ENCODE measurements around the gene MALAT1.

Gene MALAT1

DNA sequence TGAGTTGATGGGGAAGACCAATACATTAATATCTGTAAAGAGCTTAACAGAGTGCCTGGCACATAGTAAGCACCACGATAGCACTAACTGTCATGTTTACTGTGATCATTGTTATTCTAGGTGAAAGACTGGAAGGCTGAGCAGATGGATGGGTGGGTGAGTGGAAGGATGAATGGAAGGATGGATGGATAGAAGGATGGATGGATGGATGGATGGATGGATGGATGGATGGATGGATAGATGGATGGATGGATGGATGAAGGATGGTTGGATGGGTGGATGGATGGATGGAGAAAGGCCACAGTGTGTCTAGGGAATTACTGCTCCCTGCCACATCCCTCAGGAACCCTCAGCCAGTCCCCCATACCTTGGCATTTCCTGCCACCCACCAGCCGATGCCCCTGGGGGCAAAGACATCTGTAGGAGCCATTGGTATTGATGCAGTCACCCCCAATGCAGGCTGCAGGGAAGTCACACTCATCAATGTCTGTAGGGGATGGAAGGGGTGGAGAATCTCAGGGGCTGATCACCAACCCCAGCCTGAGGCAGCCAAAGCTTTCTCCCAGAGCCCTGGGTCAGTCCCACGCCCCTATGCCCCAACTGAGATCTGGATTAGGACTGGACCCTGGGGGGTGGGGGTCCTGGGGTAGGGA is 44.0 kb downstream of the MALAT1 start:
- WGBS, 2 experiments, result 93% methylated on average over 3 of the region's 3 CpGs
- Histone ChIP-seq H3K9me3 (ENCODE audit: control insufficient read depth, low read length) (no peaks in the 10 kb centered on the region), H3K27ac (ENCODE audit: insufficient read depth, low read depth, low read length, poor library complexity, severe bottlenecking) (no peak overlapping the region), H3K4me1 (ENCODE audit: control insufficient read depth, insufficient read depth, low read length) (peaks cover 11% of the 10 kb centered on the region), H3K4me3 (ENCODE audit: insufficient read depth, low read depth, low read length) (no peak overlapping the region), H3K27me3 (ENCODE audit: control insufficient read depth, insufficient read depth, low read length, poor library complexity, severe bottlenecking) (peaks cover 88% of the 10 kb centered on the region), H3K36me3 (ENCODE audit: control insufficient read depth, insufficient read depth, low read length) (peaks cover 4% of the 10 kb centered on the region)

DNA sequence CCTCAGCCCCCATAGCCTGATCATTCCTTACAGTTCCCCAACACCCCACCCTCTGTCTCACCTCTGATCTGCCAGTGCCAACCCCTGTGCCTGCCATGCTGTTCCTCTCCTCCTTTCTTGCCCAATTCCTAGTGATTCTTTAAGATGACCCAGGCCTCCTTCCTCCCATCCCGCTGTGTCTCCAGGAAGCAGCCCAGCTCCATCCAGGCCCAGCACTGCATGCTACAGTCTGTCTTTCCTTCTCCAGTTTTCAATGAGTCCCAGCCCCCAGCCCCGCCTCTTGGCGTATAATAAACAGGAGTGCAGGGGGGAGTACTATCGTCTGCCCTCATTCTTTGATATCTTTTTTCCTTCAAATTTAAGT is 47.0 kb downstream of the MALAT1 start:
- 48% methylated on average over 4 of the region's 4 CpGs for WGBS, 2 experiments
- Histone ChIP-seq H3K4me3 (ENCODE audit: insufficient read depth, low read depth, low read length) (peak overlapping the region; percentile 42), H3K36me3 (ENCODE audit: control insufficient read depth, insufficient read depth, low read length) (no peaks in the 10 kb centered on the region), H3K9me3 (ENCODE audit: control insufficient read depth, low read length) (no peaks in the 10 kb centered on the region), H3K27me3 (ENCODE audit: control insufficient read depth, insufficient read depth, low read length, poor library complexity, severe bottlenecking) (peaks cover 77% of the 10 kb centered on the region), H3K4me1 (ENCODE audit: control insufficient read depth, insufficient read depth, low read length) (no peaks in the 10 kb centered on the region), H3K27ac (ENCODE audit: insufficient read depth, low read depth, low read length, poor library complexity, severe bottlenecking) (no peak overlapping the region)

DNA sequence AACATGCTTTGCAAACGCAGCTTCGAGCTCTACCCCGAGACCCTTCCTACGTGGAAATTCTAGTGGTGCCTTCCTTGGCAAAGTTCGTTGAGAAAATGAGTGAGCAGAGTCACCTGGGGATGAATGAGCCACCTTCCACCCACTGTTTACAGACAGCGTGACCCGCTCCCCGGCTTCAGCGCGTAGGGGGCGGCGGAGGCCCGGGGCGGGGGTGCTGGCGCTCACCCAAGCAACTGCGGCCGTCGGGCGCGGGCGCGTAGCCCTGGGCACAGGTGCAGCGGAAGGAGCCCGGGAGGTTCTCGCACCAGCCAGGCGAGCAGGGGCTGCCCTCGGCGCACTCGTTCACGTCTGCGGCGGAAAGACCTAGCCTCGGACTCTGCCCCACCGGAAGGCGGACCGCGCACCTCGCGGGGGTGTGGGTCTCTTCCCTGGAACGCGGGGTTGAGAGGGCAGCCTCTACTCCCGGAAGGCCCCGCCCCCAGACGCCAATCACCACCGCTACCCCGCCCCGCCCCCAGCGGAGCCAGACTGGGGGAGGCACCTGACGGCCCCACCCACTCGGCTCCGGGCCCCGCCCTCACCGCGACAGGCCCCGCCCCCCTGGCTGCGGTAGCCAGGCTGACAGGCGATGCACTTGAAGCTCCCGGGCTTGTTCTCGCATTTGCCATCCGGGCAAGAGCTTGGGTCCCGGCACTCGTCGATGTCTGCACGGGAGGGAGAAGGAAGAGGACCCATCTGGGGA is 47.5 kb downstream of the MALAT1 start:
- H3K27me3 ChIP-seq (ENCODE audit: control insufficient read depth, insufficient read depth, low read length, poor library complexity, severe bottlenecking), result peaks cover 71% of the 10 kb centered on the region

DNA sequence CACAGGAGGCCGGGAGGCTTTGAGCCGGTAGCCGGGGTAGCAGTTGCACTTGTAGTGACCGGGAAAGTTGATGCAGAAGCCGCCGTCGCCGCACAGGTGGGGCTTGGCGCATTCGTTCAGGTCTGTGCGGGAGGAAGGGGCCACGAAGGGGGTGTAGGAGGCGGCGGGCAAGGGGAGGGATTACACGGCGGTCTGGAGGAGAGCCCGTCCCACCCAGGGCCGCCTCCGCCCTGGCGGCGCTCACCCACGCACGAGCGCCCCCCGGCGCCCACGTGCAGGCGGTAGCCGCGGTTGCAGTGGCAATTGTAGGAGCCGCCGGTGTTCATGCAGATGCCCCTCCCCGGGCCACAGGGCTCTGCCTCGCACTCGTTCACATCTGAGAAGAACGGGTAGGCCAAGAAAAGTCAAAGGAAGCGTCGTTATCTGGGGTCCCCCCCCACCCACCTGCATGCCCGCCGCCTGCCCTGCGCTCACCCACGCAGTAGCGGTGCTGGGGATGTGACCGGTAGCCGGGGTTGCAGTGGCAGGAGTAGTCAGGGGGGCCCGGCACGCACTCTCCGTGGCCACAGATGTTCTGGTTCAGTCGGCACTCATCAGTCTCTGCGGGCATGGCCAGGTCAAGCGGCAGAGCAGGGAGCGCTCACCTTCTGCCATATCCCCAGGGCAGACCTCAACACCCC is 48.7 kb downstream of the MALAT1 start:
- Histone ChIP-seq H3K36me3 (ENCODE audit: control insufficient read depth, insufficient read depth, low read length) (no peaks in the 10 kb centered on the region), H3K4me1 (ENCODE audit: control insufficient read depth, insufficient read depth, low read length) (peaks cover 2% of the 10 kb centered on the region), H3K27me3 (ENCODE audit: control insufficient read depth, insufficient read depth, low read length, poor library complexity, severe bottlenecking) (peaks cover 67% of the 10 kb centered on the region), H3K27ac (ENCODE audit: insufficient read depth, low read depth, low read length, poor library complexity, severe bottlenecking) (no peak overlapping the region), H3K9me3 (ENCODE audit: control insufficient read depth, low read length) (no peaks in the 10 kb centered on the region), H3K4me3 (ENCODE audit: insufficient read depth, low read depth, low read length) (no peak overlapping the region)
- WGBS, 2 experiments, result 60 to 65% methylated on average over 52 of the region's 52 CpGs

More for the DNA sequence above, 47.5 kb downstream of the MALAT1 start:
- H3K9me3 ChIP-seq (ENCODE audit: control insufficient read depth, low read length), result no peaks in the 10 kb centered on the region
- peak overlapping the region; percentile 42 for H3K4me3 ChIP-seq (ENCODE audit: insufficient read depth, low read depth, low read length)
- H3K4me1 ChIP-seq (ENCODE audit: control insufficient read depth, insufficient read depth, low read length), result no peaks in the 10 kb centered on the region
- no peaks in the 10 kb centered on the region for H3K36me3 ChIP-seq (ENCODE audit: control insufficient read depth, insufficient read depth, low read length)
- WGBS, 2 experiments, result 4% methylated on average over 64 of the region's 64 CpGs
- H3K27ac ChIP-seq (ENCODE audit: insufficient read depth, low read depth, low read length, poor library complexity, severe bottlenecking), result no peak overlapping the region

DNA sequence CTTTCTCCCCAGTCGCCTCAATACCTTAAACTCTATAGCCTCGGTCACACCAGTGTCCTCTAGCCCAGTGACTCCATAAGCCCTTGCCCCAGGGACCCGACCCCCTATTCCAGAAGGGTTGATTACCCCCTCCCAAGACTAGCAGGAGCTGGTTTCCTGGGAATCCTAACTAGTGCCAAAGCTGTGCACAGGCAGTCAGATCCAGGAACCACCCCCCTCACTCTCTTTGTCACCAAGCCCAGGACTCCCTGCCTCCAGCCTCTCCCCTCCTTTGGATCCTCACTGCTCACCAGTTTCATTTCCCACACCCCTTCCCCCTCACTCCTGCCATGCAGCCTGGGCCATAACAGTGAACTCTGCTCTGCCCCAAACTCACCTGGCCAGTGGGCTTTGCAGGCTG is 49.5 kb downstream of the MALAT1 start:
- 89 to 90% methylated on average over 3 of the region's 3 CpGs for WGBS, 2 experiments
- H3K27me3 ChIP-seq (ENCODE audit: control insufficient read depth, insufficient read depth, low read length, poor library complexity, severe bottlenecking), result peaks cover 66% of the 10 kb centered on the region
- H3K4me1 ChIP-seq (ENCODE audit: control insufficient read depth, insufficient read depth, low read length), result peaks cover 5% of the 10 kb centered on the region
- no peak overlapping the region for H3K4me3 ChIP-seq (ENCODE audit: insufficient read depth, low read depth, low read length)
- no peaks in the 10 kb centered on the region for H3K36me3 ChIP-seq (ENCODE audit: control insufficient read depth, insufficient read depth, low read length)
- no peak overlapping the region for H3K27ac ChIP-seq (ENCODE audit: insufficient read depth, low read depth, low read length, poor library complexity, severe bottlenecking)
- H3K9me3 ChIP-seq (ENCODE audit: control insufficient read depth, low read length), result no peaks in the 10 kb centered on the region

DNA sequence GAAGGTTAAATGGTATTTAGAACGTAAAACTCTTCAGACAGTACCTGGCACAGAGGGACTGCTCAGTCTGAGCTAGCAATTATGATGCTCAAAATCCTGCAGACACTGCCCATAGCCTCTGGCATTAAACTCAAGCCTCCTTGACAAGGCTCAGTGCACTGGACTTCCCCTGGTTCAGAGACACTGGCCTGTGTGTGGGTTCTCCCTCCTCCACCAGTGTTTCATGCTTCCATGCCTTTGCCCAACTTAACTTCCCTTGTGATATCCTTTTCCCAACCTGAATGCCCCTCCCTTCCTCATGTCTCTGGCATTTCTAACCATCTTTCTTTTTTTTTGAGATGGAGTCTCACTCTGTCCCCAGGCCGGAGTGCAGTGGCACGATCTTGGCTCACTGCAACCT is 50.3 kb downstream of the MALAT1 start:
- Histone ChIP-seq H3K27me3 (ENCODE audit: control insufficient read depth, insufficient read depth, low read length, poor library complexity, severe bottlenecking) (peaks cover 65% of the 10 kb centered on the region), H3K4me3 (ENCODE audit: insufficient read depth, low read depth, low read length) (no peak overlapping the region), H3K36me3 (ENCODE audit: control insufficient read depth, insufficient read depth, low read length) (no peaks in the 10 kb centered on the region), H3K27ac (ENCODE audit: insufficient read depth, low read depth, low read length, poor library complexity, severe bottlenecking) (no peak overlapping the region), H3K4me1 (ENCODE audit: control insufficient read depth, insufficient read depth, low read length) (peaks cover 12% of the 10 kb centered on the region), H3K9me3 (ENCODE audit: control insufficient read depth, low read length) (no peaks in the 10 kb centered on the region)
- WGBS, 2 experiments, result 88 to 95% methylated on average over 3 of the region's 3 CpGs

DNA sequence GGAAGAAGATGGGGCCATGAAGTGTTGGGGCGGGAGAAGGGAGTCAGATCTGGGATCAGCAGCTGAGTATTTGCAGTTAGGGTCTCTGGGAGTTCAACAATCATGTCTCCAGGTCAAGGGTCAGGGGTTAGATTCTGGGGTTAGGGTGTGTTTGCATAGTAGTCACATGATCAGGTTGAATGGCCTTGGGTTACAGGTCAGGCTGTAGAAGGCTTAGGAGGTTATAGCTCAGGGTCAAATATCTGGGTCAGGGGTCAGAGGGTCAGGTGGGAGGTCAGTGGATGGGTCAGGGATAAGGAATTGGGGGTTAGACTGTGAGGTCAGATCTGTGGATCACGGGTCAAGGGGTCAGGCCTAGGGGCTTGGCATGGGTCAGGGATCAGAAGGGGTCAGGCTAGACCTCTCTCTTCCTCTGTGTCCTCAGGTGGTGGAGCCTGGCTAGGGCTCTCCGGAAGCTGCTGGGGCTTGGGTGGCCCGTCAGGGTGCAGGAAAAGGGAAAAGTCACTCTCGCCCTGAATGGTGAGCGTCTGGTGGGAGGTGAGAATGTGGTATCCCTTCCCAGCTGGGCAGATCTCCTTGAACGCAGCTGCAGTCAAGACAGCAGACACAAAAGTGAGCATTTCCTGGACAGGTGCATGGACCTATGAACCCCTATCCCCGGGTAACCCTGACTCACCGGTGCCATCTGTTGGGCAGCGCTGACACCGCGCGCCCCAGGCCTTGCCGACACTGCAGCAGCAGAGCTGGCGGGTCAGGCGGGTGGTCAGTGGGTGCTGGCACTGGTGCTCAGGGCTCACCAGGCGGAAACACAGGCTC is 52.9 kb downstream of the MALAT1 start:
- 59% methylated on average over 17 of the region's 17 CpGs for WGBS, 2 experiments
- Histone ChIP-seq H3K27me3 (ENCODE audit: control insufficient read depth, insufficient read depth, low read length, poor library complexity, severe bottlenecking) (peaks cover 55% of the 10 kb centered on the region), H3K9me3 (ENCODE audit: control insufficient read depth, low read length) (no peaks in the 10 kb centered on the region), H3K4me1 (ENCODE audit: control insufficient read depth, insufficient read depth, low read length) (peaks cover 28% of the 10 kb centered on the region), H3K4me3 (ENCODE audit: insufficient read depth, low read depth, low read length) (no peak overlapping the region), H3K27ac (ENCODE audit: insufficient read depth, low read depth, low read length, poor library complexity, severe bottlenecking) (no peak overlapping the region), H3K36me3 (ENCODE audit: control insufficient read depth, insufficient read depth, low read length) (no peaks in the 10 kb centered on the region)

DNA sequence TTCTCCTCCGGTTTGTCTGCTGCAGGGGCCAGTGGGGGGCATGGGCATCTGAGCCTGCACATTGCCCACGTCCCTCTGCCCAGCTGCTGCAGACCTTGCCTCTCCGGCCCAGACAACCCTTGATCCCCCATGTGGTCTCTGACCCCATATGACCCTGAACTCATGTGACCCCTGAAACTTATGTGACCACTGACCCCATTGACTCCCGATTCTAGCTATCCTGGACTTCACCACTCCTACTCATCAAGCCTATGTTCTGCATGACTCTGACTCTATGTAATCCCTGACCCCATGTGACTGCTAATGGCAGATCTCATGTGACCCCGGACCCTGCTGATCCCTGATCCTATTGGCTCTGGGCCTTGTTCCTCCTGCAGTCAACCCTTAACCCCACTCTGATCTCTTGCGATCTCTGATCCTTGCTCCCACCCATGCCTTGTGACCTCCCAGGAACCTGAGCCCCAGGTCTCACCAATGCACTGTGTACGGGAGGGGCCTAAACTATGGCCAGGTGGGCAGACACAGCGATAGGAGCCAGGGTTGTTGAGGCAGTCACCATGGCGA is 53.6 kb downstream of the MALAT1 start:
- WGBS, 2 experiments, result 85% methylated on average over 9 of the region's 9 CpGs

DNA sequence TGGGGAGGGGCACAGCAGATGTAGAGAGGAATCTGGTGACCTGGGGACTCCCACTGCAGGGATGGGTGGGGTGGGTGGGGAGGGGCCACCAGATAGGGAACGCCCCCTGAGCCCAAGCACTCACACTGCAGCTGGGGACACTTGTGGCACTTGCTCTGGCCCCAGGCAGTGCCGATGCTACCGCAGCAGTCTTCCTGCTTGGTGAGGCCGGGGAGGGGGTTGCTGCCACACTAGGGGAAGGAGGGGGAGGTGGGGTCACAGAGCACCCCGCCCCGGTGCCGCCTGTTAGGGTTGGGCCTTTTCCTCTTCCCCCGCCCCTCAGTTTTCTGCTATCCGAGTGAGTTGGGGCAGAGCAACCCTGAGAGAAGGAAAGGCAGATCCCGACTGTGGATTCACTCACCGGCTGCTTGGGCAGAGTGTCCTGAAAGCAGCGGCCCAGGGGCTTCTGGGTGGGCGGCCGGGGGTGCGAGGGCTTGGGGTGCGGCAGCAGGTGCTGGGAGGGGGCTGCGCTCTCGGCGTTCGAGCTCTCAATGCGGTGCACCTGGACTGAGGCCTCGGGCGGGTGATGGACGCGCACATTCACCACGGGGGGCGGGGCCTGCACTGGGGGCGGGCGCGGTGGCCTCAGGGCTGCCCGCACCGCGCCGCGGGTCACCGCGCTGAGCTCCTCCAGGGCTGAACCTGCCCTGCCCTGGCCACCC is 54.6 kb downstream of the MALAT1 start:
- peak overlapping the region; percentile 20 for H3K4me3 ChIP-seq (ENCODE audit: insufficient read depth, low read depth, low read length)
- no peaks in the 10 kb centered on the region for H3K36me3 ChIP-seq (ENCODE audit: control insufficient read depth, insufficient read depth, low read length)
- no peaks in the 10 kb centered on the region for H3K9me3 ChIP-seq (ENCODE audit: control insufficient read depth, low read length)
- H3K27me3 ChIP-seq (ENCODE audit: control insufficient read depth, insufficient read depth, low read length, poor library complexity, severe bottlenecking), result peaks cover 46% of the 10 kb centered on the region
- no peak overlapping the region for H3K27ac ChIP-seq (ENCODE audit: insufficient read depth, low read depth, low read length, poor library complexity, severe bottlenecking)
- peaks cover 32% of the 10 kb centered on the region for H3K4me1 ChIP-seq (ENCODE audit: control insufficient read depth, insufficient read depth, low read length)
- WGBS, 2 experiments, result 20 to 21% methylated on average over 37 of the region's 37 CpGs

More for the DNA sequence above, 53.6 kb downstream of the MALAT1 start:
- Histone ChIP-seq H3K9me3 (ENCODE audit: control insufficient read depth, low read length) (no peaks in the 10 kb centered on the region), H3K4me1 (ENCODE audit: control insufficient read depth, insufficient read depth, low read length) (peaks cover 32% of the 10 kb centered on the region), H3K27ac (ENCODE audit: insufficient read depth, low read depth, low read length, poor library complexity, severe bottlenecking) (no peak overlapping the region), H3K27me3 (ENCODE audit: control insufficient read depth, insufficient read depth, low read length, poor library complexity, severe bottlenecking) (peaks cover 55% of the 10 kb centered on the region), H3K4me3 (ENCODE audit: insufficient read depth, low read depth, low read length) (no peak overlapping the region), H3K36me3 (ENCODE audit: control insufficient read depth, insufficient read depth, low read length) (no peaks in the 10 kb centered on the region)

Data from ectodermal cell (in vitro differentiated cells).